Psoas muscle (tissue), 8 donors: ENCODE results near the gene HOXA6. TPM values are rescaled to one million over a fixed set of nuclear protein-coding genes. Genes with fewer than 3 reads are reported as not detected.

Experiments
- ATAC-seq, 4 donors: fragments of 200-7000 bp; cut with Tn5 transposase; one replicate each; pipeline ENCODE4 v1.9.1; 2020; ENCODE audit warnings: moderate library complexity in 3 of 4, mild to moderate bottlenecking in 2 of 4
- DNase-seq, 2 donors: peaks; one replicate each; pipeline ENCODE4 v3.0.0-alpha.2; 2020
- H3K27ac ChIP-seq: fragments of 200-600 bp; one replicate; pipeline ENCODE4 v1.8.0; 2022
- H3K27me3 ChIP-seq, 3 donors: fragments of 200-600 bp in 1 of 3; one replicate each; pipeline versions ENCODE4 v1.6.1 to v1.8.0; 2013 to 2022; ENCODE audit warnings: low read length in 2 of 3, mild to moderate bottlenecking in 2 of 3, moderate library complexity in 1 of 3; ENCODE audit not compliant: insufficient read depth in 3 of 3
- H3K36me3 ChIP-seq, 2 donors: fragments of 200-600 bp in 1 of 2; one replicate each; pipeline versions ENCODE4 v1.6.1 to v1.8.0; 2013 to 2022; ENCODE audit warnings: low read depth in 1 of 2, mild to moderate bottlenecking in 1 of 2, moderate library complexity in 1 of 2; ENCODE audit not compliant: insufficient read depth in 1 of 2
- H3K4me1 ChIP-seq: fragments of 200-600 bp; one replicate; pipeline ENCODE4 v1.8.0; 2022
- H3K4me3 ChIP-seq: fragments of 200-600 bp; one replicate; pipeline ENCODE4 v1.8.0; 2022; ENCODE audit warnings: mild to moderate bottlenecking
- H3K9me3 ChIP-seq: fragments of 200-600 bp; one replicate; pipeline ENCODE4 v1.8.0; 2022
- whole genome bisulfite sequencing, 3 donors: extraction: QIAGEN DNeasy Blood & Tissue Kit; methylation state at CpG; one replicate each; pipeline versions ENCODE4 v1.1.6 to v1.1.7; 2013; 5-methylcytosine and 5-hydroxymethylcytosine counted together
- intact Hi-C, 2 donors: fragments of 100-400 bp; cut with DNase I; formaldehyde crosslinking; loops; one replicate each; pipeline versions ENCODE4 v1.11.0 to v1.14.2; 2022
- long read RNA-seq, 2 donors: library from polyadenylated mRNA; unstranded; transcript quantifications; one replicate each; pipeline ENCODE4 v2.0.0, GENCODE V29; 2021
- polyA plus RNA-seq, 3 donors: library from polyadenylated mRNA; stranded (reverse); fragments of 200-250 nt; gene quantifications; one replicate each; pipeline ENCODE4 v1.2.3, GENCODE V29; 2013
- total RNA-seq, 4 donors: library from RNA; stranded (reverse); fragmentation: NEBNext Ultra II Directional in 2 of 4; extraction: Animal tissue kit (Norgen Biotek cat#: 25700) in 2 of 4; gene quantifications; one replicate each; pipeline versions ENCODE4 v1.2.1 to v1.2.4, GENCODE V29; 2021 to 2023
- TF ChIP-seq, protein P1 (sequence below): fragments of 200-600 bp; IDR thresholded peaks from one replicate; pipeline ENCODE4 v1.8.0; 2022; ENCODE audit warnings: antibody characterized with exemption
- donor health status: healthy with polysubstance abuse.
- donor health status: DM: no; HTN: no; CAD: no; lungs with moderate emphysema.
- donor health status: Bipolar disorder and iron deficiency.
- donor health status: healthy.
- donor health status: DM: yes; HTN: yes; CAD: no.
- donor health status: DM: no; HTN: no; CAD: no.
- donor health status: DM: no; HTN: no; CAD: no.
- donor health status: DM: yes; HTN: yes; CAD: no.

Gene HOXA6
- 1 to 10 TPM; 2.5 to 3.7 (median 3.1) TPM for total RNA-seq
- polyA plus RNA-seq: 1 to 10 TPM in 2 of 3 donors, under 1 TPM in 1; 0.64 to 3.2 (median 1.5) TPM
- long read RNA-seq, donor 1, partial matches to known transcripts: 0 of 2 reads
- long read RNA-seq, donor 1, other reads (novel, unspliced or antisense): 2 of 2 reads
- long read RNA-seq, donor 2: 0 reads

GRCh38 chr7:27147199-27148030 is at the start of gene HOXA6:
Gene HOXA6, minus strand, starts transcription at chr7:27147774. Its CDS starts 25 bp downstream, at chr7:27147749.
- Histone ChIP-seq H3K4me3 (peak within 1 kb of the TSS; percentile 75), H3K4me1 (peaks cover 23% of the 10 kb centered on the region), H3K27me3 (no peaks in the 10 kb centered on the region), H3K9me3 (no peaks in the 10 kb centered on the region), H3K36me3 (peaks cover 0 to 30% of the 10 kb centered on the region in 2 donors), H3K27ac (peak within 1 kb of the TSS; percentile 84)
- 16 to 22% (median 19%) methylated on average over 60 to 63 of the region's 63 CpGs for WGBS, 3 donors
- peak in 3 of 4 donors; percentile 29 to 57 (median 34) for ATAC-seq
- TF ChIP-seq, protein P1, sequence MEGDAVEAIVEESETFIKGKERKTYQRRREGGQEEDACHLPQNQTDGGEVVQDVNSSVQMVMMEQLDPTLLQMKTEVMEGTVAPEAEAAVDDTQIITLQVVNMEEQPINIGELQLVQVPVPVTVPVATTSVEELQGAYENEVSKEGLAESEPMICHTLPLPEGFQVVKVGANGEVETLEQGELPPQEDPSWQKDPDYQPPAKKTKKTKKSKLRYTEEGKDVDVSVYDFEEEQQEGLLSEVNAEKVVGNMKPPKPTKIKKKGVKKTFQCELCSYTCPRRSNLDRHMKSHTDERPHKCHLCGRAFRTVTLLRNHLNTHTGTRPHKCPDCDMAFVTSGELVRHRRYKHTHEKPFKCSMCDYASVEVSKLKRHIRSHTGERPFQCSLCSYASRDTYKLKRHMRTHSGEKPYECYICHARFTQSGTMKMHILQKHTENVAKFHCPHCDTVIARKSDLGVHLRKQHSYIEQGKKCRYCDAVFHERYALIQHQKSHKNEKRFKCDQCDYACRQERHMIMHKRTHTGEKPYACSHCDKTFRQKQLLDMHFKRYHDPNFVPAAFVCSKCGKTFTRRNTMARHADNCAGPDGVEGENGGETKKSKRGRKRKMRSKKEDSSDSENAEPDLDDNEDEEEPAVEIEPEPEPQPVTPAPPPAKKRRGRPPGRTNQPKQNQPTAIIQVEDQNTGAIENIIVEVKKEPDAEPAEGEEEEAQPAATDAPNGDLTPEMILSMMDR: no peak
- DNase-seq: peak; percentile 78 to 91
- intact Hi-C loops: loop anchor here in 1 of 2 donors (10.0 kb wide), 1 partner anchor 753 kb away; no protein-coding TSS in a partner anchor

GRCh38 chr7:27196287-27196767 is 48.8 kb upstream of the HOXA6 start:
- Histone ChIP-seq H3K4me3 (no peak overlapping the region), H3K27ac (no peak overlapping the region), H3K27me3 (peaks cover 0 to 95% (median 38%) of the 10 kb centered on the region in 3 donors), H3K36me3 (no peaks in the 10 kb centered on the region), H3K9me3 (no peaks in the 10 kb centered on the region), H3K4me1 (peaks cover 10% of the 10 kb centered on the region)
- TF ChIP-seq, protein P1: peak; percentile 82
- DNase-seq (peak; percentile 81 to 90), ATAC-seq (peak in 2 of 4 donors; percentile 60 to 71)
- intact Hi-C loops: loop anchor here (2.0 to 10.0 kb wide), 8 partner anchors 381 to 898 kb away; no protein-coding TSS in a partner anchor
- WGBS, 3 donors: 5 to 7% (median 5%) methylated on average over 6 of the region's 6 CpGs

- 61 to 70% (median 66%) methylated on average over 9 of the region's 9 CpGs for WGBS, 3 donors
- Histone ChIP-seq H3K27me3 (peaks cover 0 to 94% (median 28%) of the 10 kb centered on the region in 3 donors), H3K27ac (no peak overlapping the region), H3K36me3 (no peaks in the 10 kb centered on the region), H3K4me1 (peaks cover 10% of the 10 kb centered on the region), H3K4me3 (no peak overlapping the region), H3K9me3 (no peaks in the 10 kb centered on the region)
- ATAC-seq: no peak
- intact Hi-C loops: loop anchor here (5.0 to 10.0 kb wide), 8 partner anchors 382 to 902 kb away; no protein-coding TSS in a partner anchor
- TF ChIP-seq, protein P1: no peak
- DNase-seq: no peak
Observed at GRCh38 chr7:27194686-27195379, 47.3 kb upstream of the HOXA6 start.

DNA sequence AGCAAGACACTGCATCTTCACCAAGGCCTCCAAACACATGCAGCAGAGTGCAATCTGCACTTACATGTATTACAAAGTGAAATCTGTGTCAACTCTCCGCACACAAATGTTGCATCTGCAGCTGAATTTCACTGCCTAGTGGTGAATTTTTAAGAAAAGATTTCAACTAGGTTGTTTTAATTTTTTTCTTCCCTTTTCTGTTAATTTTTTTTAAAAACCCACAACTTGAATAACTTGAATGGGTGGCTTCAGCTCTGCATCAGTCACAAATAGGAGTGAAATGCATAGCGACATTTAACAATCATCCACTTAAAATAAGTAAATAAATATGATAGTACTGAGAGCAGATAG is 46.4 kb upstream of the HOXA6 start:
- Histone ChIP-seq H3K4me3 (no peak overlapping the region), H3K27ac (no peak overlapping the region), H3K36me3 (no peaks in the 10 kb centered on the region), H3K9me3 (no peaks in the 10 kb centered on the region), H3K27me3 (peaks cover 0 to 98% (median 25%) of the 10 kb centered on the region in 3 donors), H3K4me1 (peaks cover 8% of the 10 kb centered on the region)
- 81 to 83% (median 82%) methylated on average over 2 of the region's 2 CpGs for WGBS, 3 donors
- TF ChIP-seq, protein P1: no peak
- intact Hi-C loops: loop anchor here (5.0 to 10.0 kb wide), 4 partner anchors 591 to 903 kb away; no protein-coding TSS in a partner anchor
- DNase-seq (no peak), ATAC-seq (no peak)
